ENCODE results near the gene BMP2. TPM values are rescaled to one million over a fixed set of nuclear protein-coding genes. Genes with fewer than 3 reads are reported as not detected.
A peak's percentile ranks its signal among the peaks of the same experiment; 100 is the strongest.

Gene BMP2
- 0.73 TPM for total RNA-seq

DNA sequence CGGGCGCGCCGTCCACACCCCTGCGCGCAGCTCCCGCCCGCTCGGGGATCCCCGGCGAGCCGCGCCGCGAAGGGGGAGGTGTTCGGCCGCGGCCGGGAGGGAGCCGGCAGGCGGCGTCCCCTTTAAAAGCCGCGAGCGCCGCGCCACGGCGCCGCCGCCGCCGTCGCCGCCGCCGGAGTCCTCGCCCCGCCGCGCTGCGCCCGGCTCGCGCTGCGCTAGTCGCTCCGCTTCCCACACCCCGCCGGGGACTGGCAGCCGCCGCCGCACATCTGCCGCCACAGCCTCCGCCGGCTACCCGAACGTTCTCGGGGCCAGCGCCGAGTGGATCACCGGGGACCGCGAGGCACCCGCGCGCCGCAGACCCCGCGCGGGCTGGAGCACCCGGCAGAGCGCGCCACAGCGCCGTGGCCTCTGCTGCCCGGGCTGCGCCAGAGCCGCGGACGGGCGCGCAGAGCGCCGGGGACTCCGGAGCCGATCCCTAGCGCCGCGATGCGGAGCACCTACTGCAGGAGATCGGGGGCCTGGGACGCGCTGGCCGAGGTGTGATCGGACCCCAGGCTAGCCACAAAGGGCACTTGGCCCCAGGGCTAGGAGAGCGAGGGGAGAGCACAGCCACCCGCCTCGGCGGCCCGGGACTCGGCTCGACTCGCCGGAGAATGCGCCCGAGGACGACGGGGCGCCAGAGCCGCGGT, at the start of gene BMP2:
Gene BMP2 (plus strand): TSS at position 151 of the 692 bp plus-strand sequence. CDS start 2,441 bp downstream, outside the sequence.
- H3K4me3 ChIP-seq (ENCODE audit: low read length): peak within 1 kb of the TSS; percentile 3
- no peaks in the 10 kb centered on the region for H3K9me3 ChIP-seq (ENCODE audit: low read depth, low read length)
- peaks cover 69% of the 10 kb centered on the region for H3K27me3 ChIP-seq (ENCODE audit: insufficient read depth, low read length)
- H3K4me1 ChIP-seq (ENCODE audit: insufficient read depth, low read length): peaks cover 9% of the 10 kb centered on the region

DNA sequence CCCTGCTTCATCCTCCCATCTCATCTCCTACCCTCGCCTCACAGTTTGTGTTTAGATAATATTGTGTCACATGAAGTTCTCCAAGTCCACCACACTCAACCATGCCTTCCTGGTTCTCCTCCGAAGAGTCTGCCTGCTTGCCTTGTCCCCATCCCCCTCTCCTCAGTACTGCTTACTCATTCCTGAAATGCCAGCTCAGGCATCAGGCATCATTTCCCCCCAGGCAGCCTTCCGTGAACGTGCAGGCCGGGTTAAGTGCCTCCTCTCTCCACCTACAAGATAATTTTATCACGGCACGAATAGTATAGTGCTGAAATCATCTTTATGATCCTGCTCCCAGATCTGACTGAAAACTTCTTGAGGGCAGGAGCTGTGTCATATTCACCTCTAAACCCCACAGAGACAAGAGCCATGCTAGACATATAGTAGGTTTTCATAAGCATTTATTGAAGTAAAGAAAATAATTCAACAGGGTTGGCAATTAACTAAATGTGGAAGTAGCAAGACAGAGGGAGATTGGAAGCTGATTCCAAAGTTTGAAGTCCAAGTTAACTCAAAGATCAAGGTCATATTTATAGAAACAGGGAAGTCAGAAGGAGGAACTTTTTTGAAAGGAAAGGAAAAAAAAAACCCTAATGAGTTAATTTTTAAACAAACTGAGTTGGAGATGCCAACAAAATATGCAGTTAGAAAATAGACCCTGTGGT, 48.7 kb upstream of the BMP2 start:
- no peaks in the 10 kb centered on the region for H3K9me3 ChIP-seq (ENCODE audit: low read depth, low read length)
- H3K4me1 ChIP-seq (ENCODE audit: insufficient read depth, low read length): no peaks in the 10 kb centered on the region
- no peak overlapping the region for H3K4me3 ChIP-seq (ENCODE audit: low read length)
- no peaks in the 10 kb centered on the region for H3K27me3 ChIP-seq (ENCODE audit: insufficient read depth, low read length)

DNA sequence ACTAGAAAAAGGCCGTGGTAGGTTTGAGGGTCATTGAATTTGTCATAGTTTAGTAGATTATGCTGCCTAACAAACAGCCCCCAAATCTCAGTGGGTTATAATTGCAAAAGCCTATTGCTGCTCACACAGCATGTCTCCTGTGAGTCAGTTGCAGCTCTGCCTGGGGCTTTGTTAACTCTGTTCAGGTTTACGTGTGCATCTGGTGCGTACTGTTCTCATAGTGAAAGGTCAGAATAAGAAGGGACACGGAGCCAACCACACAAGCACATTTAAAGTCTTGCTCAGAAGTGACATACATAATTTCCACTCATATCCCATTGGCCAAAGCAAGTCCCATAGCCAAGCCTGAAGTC, 48.1 kb upstream of the BMP2 start:
- no peak overlapping the region for H3K4me3 ChIP-seq (ENCODE audit: low read length)
- no peaks in the 10 kb centered on the region for H3K27me3 ChIP-seq (ENCODE audit: insufficient read depth, low read length)
- no peaks in the 10 kb centered on the region for H3K4me1 ChIP-seq (ENCODE audit: insufficient read depth, low read length)
- no peaks in the 10 kb centered on the region for H3K9me3 ChIP-seq (ENCODE audit: low read depth, low read length)

DNA sequence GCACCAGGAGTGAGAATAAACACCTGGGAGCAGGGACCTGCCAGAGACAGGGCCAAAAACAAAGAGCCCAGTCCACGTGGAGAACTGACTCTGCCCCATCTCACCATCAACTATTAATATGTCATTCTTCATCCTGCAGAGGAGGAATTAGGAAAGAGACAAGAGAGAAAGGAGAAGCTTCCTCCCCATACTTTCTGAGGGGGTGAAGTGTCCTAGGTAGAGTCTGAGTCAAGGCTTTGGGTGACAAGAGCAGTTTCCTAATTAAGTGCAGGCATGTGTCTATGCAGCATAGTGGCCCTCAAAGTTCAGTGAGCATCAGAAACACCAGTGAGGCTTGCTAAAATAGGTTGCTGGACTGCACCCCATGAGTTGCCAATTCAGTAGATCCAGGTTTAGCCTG, 40.7 kb upstream of the BMP2 start:
- H3K4me3 ChIP-seq (ENCODE audit: low read length): no peak overlapping the region
- no peaks in the 10 kb centered on the region for H3K27me3 ChIP-seq (ENCODE audit: insufficient read depth, low read length)
- no peaks in the 10 kb centered on the region for H3K4me1 ChIP-seq (ENCODE audit: insufficient read depth, low read length)
- no peaks in the 10 kb centered on the region for H3K9me3 ChIP-seq (ENCODE audit: low read depth, low read length)

DNA sequence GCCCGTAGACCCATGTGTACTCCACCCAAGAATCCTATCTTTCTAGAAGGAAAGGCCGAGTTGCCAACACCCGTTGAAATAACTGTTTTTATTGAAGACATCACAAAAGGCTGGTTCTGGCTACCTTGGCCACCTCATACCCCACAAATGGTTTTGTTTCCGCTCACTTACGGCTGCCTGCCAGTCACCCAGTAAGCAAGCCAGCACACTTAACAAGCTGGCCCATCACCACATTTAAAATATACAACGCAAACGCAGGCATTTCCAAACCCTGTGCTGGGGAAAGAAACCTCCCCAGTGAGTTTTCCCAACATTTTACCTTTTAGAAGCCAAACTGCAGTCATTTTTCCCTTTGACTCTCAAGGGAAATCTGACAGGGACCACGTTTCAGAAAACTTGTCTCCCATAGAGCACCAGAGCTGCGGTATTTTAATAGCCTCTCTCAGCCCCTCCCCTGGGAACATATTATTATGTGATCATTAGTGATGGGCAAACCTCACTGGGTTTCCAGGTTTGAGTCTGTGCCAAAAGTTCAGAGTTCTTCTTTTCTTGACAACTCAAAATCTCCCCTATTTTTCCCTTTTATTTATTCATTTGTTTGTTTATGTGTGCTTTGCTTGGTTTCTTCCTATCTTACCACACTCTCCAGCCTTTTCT, 36.7 kb upstream of the BMP2 start:
- Histone ChIP-seq H3K27me3 (ENCODE audit: insufficient read depth, low read length) (no peaks in the 10 kb centered on the region), H3K4me1 (ENCODE audit: insufficient read depth, low read length) (no peaks in the 10 kb centered on the region), H3K9me3 (ENCODE audit: low read depth, low read length) (no peaks in the 10 kb centered on the region), H3K4me3 (ENCODE audit: low read length) (no peak overlapping the region)

DNA sequence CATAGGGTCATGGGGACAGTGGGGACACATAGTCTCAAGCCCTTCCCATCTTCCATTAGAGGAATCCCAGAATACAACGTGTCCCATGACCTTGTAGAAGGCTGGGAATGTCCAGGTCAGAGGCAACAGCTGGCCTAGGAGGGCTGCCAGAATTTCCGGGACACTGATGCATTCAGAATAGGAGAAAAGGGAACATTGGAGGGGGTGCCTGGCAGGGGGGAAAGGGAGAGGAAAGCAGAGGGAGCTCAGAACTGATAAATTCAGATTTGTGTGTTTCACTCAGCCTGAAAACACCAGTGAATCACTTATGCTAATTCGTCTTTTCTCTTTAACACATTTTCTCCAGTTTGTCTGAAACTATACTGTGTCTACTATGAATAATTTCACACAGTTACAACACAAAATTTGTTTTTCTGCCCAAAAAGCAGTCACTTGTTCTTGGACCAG, 35.5 kb upstream of the BMP2 start:
- no peak overlapping the region for H3K4me3 ChIP-seq (ENCODE audit: low read length)
- no peaks in the 10 kb centered on the region for H3K4me1 ChIP-seq (ENCODE audit: insufficient read depth, low read length)
- H3K9me3 ChIP-seq (ENCODE audit: low read depth, low read length): no peaks in the 10 kb centered on the region
- no peaks in the 10 kb centered on the region for H3K27me3 ChIP-seq (ENCODE audit: insufficient read depth, low read length)

DNA sequence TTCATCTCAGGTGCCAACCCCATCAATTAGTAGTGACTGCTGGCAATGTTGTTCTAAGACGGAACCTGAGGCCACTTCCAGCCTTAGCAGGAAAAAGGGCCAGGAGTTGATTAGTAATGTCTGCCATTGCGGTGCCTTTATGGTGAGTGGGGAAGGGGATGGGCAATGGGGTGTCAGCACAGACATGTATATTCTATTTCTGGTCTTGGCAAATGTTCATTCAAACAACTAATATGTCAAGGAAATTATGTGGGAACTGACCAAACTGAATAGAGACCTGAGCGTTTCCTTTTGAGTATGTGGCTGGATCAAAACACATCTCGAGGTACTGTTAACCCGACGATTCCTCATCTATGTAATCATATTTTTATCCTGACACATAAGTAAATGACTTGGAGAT, 34.6 kb upstream of the BMP2 start:
- Histone ChIP-seq H3K4me1 (ENCODE audit: insufficient read depth, low read length) (no peaks in the 10 kb centered on the region), H3K9me3 (ENCODE audit: low read depth, low read length) (no peaks in the 10 kb centered on the region), H3K27me3 (ENCODE audit: insufficient read depth, low read length) (no peaks in the 10 kb centered on the region), H3K4me3 (ENCODE audit: low read length) (no peak overlapping the region)

DNA sequence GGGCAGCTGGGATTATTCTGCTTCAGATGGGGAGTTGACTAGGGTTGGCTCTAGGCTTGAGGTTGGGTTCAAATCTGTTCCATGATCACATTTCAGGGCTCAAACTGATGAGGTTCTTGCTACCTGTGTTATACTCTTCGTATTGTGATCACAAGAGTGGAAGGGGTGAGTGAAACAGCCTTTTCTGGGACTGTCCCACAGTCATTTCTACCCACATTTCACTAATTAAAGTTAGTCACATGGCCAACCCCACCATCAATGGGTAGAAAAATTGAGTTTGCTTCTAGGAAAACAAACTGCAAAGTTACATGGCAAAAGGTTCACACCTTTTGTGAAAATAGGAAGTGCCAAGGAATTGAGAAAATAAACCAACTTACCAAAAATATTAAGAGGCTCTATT, 33.5 kb upstream of the BMP2 start:
- H3K4me1 ChIP-seq (ENCODE audit: insufficient read depth, low read length): no peaks in the 10 kb centered on the region
- no peaks in the 10 kb centered on the region for H3K9me3 ChIP-seq (ENCODE audit: low read depth, low read length)
- H3K4me3 ChIP-seq (ENCODE audit: low read length): no peak overlapping the region
- no peaks in the 10 kb centered on the region for H3K27me3 ChIP-seq (ENCODE audit: insufficient read depth, low read length)

DNA sequence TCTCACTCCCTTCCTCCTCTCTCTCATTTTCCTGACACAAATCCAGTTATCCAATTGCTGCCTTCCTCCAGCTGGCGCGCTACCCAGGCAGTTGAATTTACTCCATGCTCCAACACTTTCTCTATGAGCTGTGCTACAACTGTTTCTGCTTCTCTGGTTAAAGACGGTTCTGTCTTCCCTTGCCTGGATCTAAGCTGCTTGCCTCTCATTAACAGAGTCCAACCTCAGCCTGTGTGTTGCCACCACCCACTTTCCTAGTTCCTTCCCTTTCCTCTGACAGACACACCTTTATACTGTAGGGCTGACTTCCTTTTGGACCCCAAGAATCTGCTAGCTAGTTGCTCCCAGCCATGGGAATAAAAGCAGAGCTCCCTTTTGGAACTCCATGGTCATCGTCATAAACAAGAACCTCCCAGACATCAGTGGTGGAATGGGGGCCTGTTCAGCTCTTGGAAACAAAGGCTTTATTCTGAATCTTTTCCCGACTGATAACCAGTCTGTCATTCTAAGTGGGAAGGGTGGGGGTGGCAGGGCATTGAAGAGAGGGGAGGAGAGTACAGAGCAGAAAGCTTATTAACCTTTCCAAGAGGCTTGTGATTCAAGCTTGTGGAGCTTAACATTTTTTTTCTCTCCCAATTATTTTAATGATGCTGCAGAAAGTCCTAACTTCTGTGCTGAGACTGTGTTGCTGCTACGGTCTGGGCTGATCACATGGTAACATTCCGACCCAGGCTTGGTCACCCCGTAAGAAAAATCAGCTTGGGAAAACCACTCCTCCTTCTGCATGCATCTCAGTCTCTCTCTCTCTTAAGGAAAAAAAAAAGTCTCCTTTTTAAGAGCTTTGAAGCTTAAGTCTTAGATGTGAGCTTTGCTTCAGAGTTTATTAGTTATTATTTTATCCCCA, 31.3 kb upstream of the BMP2 start:
- H3K4me1 ChIP-seq (ENCODE audit: insufficient read depth, low read length): no peaks in the 10 kb centered on the region
- H3K27me3 ChIP-seq (ENCODE audit: insufficient read depth, low read length): no peaks in the 10 kb centered on the region
- no peaks in the 10 kb centered on the region for H3K9me3 ChIP-seq (ENCODE audit: low read depth, low read length)
- no peak overlapping the region for H3K4me3 ChIP-seq (ENCODE audit: low read length)

DNA sequence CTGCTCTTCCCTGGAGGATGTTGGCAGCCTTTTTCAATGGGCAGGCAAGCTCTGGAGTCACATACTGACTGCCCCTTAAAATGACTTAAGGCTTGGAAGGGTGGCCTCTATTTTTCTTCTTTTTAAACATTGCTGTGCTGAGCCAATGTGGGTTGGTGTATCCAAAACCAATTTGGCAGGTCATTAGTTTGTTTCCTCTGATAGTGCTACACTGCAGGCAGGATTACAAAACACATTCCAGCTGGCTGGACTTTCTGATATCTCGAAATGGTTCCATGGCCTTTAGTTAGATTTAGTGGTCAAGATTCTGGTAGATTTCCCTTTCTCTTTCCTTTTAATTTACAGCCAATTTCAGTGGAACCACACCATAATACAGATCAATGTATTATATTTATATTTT, 28.1 kb upstream of the BMP2 start:
- Histone ChIP-seq H3K4me3 (ENCODE audit: low read length) (no peak overlapping the region), H3K27me3 (ENCODE audit: insufficient read depth, low read length) (no peaks in the 10 kb centered on the region), H3K4me1 (ENCODE audit: insufficient read depth, low read length) (no peaks in the 10 kb centered on the region), H3K9me3 (ENCODE audit: low read depth, low read length) (no peaks in the 10 kb centered on the region)

DNA sequence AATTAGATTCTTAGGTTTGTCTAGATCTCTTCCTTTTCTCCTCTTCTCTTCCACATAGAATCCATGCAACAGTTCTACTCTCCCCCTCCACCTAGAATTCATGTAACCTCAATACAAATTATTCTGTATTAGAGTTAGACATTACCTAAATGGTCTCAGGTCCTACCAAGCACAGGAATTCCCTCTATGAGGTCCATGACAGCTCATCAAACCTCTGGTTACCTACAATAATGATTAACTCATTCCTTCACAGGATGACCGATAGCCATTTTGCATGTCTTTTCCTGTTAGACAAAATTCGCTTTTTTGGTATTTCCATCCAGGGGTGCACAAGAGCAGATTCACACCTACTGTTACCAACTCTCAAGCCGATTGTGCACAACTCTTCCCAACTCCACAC, 27.4 kb upstream of the BMP2 start:
- Histone ChIP-seq H3K27me3 (ENCODE audit: insufficient read depth, low read length) (no peaks in the 10 kb centered on the region), H3K4me3 (ENCODE audit: low read length) (no peak overlapping the region), H3K9me3 (ENCODE audit: low read depth, low read length) (no peaks in the 10 kb centered on the region), H3K4me1 (ENCODE audit: insufficient read depth, low read length) (no peaks in the 10 kb centered on the region)

DNA sequence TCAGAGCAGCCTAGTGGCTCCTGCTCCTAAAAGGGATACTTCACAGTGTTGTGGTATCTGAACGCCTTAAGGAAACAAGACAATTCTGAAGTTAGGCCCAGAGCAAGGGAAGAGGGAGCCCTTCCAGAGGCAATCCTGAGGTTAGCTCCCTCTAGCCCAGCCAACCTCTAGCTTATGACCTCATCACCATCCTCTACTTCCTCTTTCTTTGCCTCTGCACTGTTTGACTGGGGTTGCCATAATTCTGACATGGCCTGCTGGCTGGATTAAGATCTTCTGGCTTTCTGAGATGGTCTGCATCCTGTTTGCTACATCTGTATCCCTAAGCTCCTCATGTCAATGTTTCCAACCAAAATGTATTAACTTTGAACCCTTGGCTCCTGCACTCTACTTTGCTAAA, 23.3 kb upstream of the BMP2 start:
- no peaks in the 10 kb centered on the region for H3K9me3 ChIP-seq (ENCODE audit: low read depth, low read length)
- no peaks in the 10 kb centered on the region for H3K4me1 ChIP-seq (ENCODE audit: insufficient read depth, low read length)
- H3K27me3 ChIP-seq (ENCODE audit: insufficient read depth, low read length): no peaks in the 10 kb centered on the region
- H3K4me3 ChIP-seq (ENCODE audit: low read length): no peak overlapping the region

DNA sequence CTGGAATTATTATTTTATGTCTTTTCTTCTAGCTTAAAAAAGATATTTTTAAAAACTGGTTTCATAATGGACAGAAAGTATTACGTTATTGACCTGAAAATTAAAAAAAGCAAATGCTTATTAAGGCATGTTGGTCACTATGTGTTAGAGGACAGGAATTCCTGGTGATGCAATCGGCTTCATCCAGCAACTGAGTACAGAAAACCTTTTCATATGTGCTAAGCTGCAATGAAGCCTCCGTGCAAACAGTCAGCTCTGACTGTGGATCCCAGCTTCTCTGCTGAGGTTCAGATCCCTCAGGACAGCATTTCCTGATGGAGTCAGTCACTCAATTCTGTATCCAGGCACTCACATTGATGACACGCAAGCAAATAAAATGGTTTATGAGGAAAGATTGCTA, 22.7 kb upstream of the BMP2 start:
- Histone ChIP-seq H3K4me1 (ENCODE audit: insufficient read depth, low read length) (no peaks in the 10 kb centered on the region), H3K9me3 (ENCODE audit: low read depth, low read length) (no peaks in the 10 kb centered on the region), H3K27me3 (ENCODE audit: insufficient read depth, low read length) (no peaks in the 10 kb centered on the region), H3K4me3 (ENCODE audit: low read length) (no peak overlapping the region)

DNA sequence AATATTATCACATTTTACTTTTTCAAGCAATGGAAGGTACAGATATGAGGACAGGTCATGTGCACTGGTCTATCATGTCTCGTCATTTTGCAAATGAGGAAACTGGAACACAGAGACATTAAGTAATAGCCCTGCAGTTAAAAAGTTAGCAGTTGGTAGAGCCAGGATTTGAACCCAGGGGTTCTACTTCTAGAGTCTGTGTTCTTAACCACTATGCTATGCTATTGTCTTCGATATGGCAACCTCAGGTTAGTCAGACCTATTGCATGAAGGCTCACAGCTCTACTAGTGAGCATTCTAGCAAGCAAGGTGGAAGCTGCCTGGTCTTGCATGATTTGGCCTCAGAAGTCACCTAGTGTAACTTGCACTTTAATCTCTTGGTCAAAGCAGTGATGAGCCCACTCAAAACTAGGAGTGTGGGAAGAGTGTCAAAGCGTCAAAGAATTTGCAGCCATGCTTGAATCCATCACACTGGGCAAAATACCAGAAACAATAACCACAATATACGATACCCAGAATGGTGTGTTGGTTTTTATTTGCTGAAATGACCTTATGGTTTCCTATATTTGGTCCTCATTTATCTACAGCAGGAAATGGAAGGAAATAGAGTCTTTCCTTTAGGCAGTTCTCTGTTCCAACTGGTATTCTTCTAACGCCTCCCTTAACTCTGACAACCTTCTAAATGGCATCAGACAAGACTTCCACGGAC, 20.4 kb upstream of the BMP2 start:
- Histone ChIP-seq H3K9me3 (ENCODE audit: low read depth, low read length) (no peaks in the 10 kb centered on the region), H3K27me3 (ENCODE audit: insufficient read depth, low read length) (no peaks in the 10 kb centered on the region), H3K4me3 (ENCODE audit: low read length) (no peak overlapping the region), H3K4me1 (ENCODE audit: insufficient read depth, low read length) (no peaks in the 10 kb centered on the region)

All from mononuclear cell (primary cell).